Cardiac muscle cell (in vitro differentiated cells and primary cell): ENCODE data around the gene B9D2. TPM values are rescaled to one million over a fixed set of nuclear protein-coding genes. Genes with fewer than 3 reads are reported as not detected.
A peak's percentile ranks its signal among the peaks of the same experiment; 100 is the strongest.

Source experiments
- DNase-seq, 2 donors: peaks; one replicate each; pipeline versions ENCODE4 v3.0.0 to v3.0.0-alpha.2; 2010 to 2017; ENCODE audit warnings: low read depth in 1 of 2, low spot score in 1 of 2
- H3K27ac ChIP-seq: fragments of 200-600 bp; sonication (generic); 2 replicates; pipeline ENCODE4 v1.5.1; 2016
- H3K27me3 ChIP-seq: fragments of 200-600 bp; sonication (generic); 2 replicates; pipeline ENCODE4 v1.6.0; 2016; ENCODE audit warnings: control low read depth
- H3K36me3 ChIP-seq: fragments of 200-600 bp; sonication (generic); 2 replicates; pipeline ENCODE4 v1.5.1; 2016; ENCODE audit warnings: control low read depth
- H3K4me1 ChIP-seq: fragments of 200-600 bp; sonication (generic); 2 replicates; pipeline ENCODE4 v1.8.1; 2017; ENCODE audit warnings: low read depth, mild to moderate bottlenecking, mixed run types
- H3K4me3 ChIP-seq: fragments of 200-600 bp; sonication (generic); 2 replicates; pipeline ENCODE4 v1.5.1; 2016; ENCODE audit warnings: mild to moderate bottlenecking
- H3K9me3 ChIP-seq: fragments of 200-600 bp; sonication (generic); 2 replicates; pipeline ENCODE4 v1.5.1; 2017; ENCODE audit warnings: low read depth, mild to moderate bottlenecking, control low read depth
- CTCF ChIP-seq: IDR thresholded peaks from 2 replicates; pipeline ENCODE4 v1.5.1; 2012; ENCODE audit warnings: low read depth, mild to moderate bottlenecking, low read length
- polyA plus RNA-seq: library from polyadenylated mRNA; unstranded; fragments of >200 nt; fragmentation: Nextera tagmentation; extraction: Ambion mirVana; gene quantifications from 2 replicates; pipeline ENCODE4 v1.2.1, GENCODE V29; 2016
- total RNA-seq: library from RNA; depleted of rRNA; stranded (reverse); fragments of >200 nt; gene quantifications from 2 replicates; pipeline ENCODE4 v1.2.3, GENCODE V29; 2016

Gene B9D2
- total and polyA plus RNA-seq, 2 experiments from 2014 or later = 5.3 to 10.8 TPM

- no peak for TF ChIP-seq CTCF
- DNase-seq = no peak
- H3K9me3 ChIP-seq = no peaks in the 10 kb centered on the region
- H3K4me3 ChIP-seq = no peak overlapping the region
- H3K4me1 ChIP-seq = peaks cover 39% of the 10 kb centered on the region
- H3K27ac ChIP-seq = no peak overlapping the region
- no peaks in the 10 kb centered on the region for H3K36me3 ChIP-seq
- no peaks in the 10 kb centered on the region for H3K27me3 ChIP-seq
Measured at GRCh38 chr19:41327076-41327575, 36.8 kb downstream of the B9D2 start.

DNA sequence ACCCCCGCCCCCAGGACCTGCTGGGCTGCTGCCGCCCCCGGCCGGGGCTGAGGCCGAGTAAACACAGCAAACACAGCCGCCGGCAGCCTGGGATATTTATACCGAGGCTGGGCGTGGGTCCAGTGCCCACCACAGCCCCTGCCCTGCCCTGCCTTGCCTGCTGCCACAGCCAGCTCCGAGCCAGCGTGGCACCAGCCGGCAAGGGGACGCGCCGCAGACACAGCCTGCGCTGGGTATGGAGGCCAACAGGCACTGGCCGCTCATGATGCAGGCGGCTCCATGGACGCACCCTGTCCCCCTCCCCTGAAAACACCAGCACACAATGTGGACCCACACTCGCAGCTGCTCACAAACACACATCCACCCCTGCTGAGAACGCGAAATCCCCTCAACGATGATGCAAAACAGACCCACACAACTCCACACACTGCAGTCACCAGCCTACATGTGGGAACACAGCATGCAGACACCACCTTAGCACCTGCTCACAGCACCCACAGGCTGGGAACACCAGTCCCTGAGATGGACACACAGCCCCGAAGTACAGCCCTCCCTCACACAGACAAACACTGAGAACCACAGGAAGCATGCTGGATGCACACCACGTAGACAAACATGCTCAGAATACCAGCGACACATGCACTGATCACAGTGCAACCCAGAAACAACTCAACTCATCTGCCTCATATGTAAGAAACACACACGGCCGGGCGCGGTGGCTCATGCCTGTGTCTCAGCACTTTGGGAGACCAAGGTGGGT lies 37.8 kb downstream of the B9D2 start:
- H3K4me1 ChIP-seq = peaks cover 39% of the 10 kb centered on the region
- H3K9me3 ChIP-seq = no peaks in the 10 kb centered on the region
- no peaks in the 10 kb centered on the region for H3K27me3 ChIP-seq
- DNase-seq = peak; percentile 34 to 57
- no peak for TF ChIP-seq CTCF
- no peaks in the 10 kb centered on the region for H3K36me3 ChIP-seq
- H3K27ac ChIP-seq = peak overlapping the region; percentile 84
- no peak overlapping the region for H3K4me3 ChIP-seq

- no peak for DNase-seq
- Histone ChIP-seq H3K4me3 (no peak overlapping the region), H3K36me3 (peaks cover 2% of the 10 kb centered on the region), H3K27ac (peak overlapping the region; percentile 84), H3K4me1 (peaks cover 39% of the 10 kb centered on the region), H3K27me3 (no peaks in the 10 kb centered on the region), H3K9me3 (no peaks in the 10 kb centered on the region)
- no peak for TF ChIP-seq CTCF
Measured at GRCh38 chr19:41325640-41325946, 38.4 kb downstream of the B9D2 start.

- no peaks in the 10 kb centered on the region for H3K27me3 ChIP-seq
- no peak overlapping the region for H3K4me3 ChIP-seq
- H3K27ac ChIP-seq = peak overlapping the region; percentile 84
Measured at GRCh38 chr19:41324921-41325639, 38.9 kb downstream of the B9D2 start.

GRCh38 chr19:41324231-41324702 lies 39.7 kb downstream of the B9D2 start:
- DNase-seq = no peak
- H3K27ac ChIP-seq = peak overlapping the region; percentile 84

More at GRCh38 chr19:41324921-41325639, 38.9 kb downstream of the B9D2 start:
- Histone ChIP-seq H3K9me3 (no peaks in the 10 kb centered on the region), H3K4me1 (peaks cover 39% of the 10 kb centered on the region), H3K36me3 (peaks cover 6% of the 10 kb centered on the region)
- TF ChIP-seq CTCF = no peak
- peak; percentile 65 to 85 for DNase-seq

More at GRCh38 chr19:41324231-41324702, 39.7 kb downstream of the B9D2 start:
- no peak for TF ChIP-seq CTCF
- Histone ChIP-seq H3K4me3 (no peak overlapping the region), H3K4me1 (peaks cover 39% of the 10 kb centered on the region), H3K27me3 (no peaks in the 10 kb centered on the region), H3K36me3 (peaks cover 8% of the 10 kb centered on the region), H3K9me3 (no peaks in the 10 kb centered on the region)
